ENCODE data around the gene GMNC.

Gene GMNC

GRCh38 chr3:190811775-190812480 lies 50.6 kb downstream of the GMNC start:
- Mint-ChIP-seq H3K4me1 (ENCODE audit: low read depth) (no peaks in the 10 kb centered on the region), H3K9me3 (no peaks in the 10 kb centered on the region), H3K27ac (no peak overlapping the region), H3K36me3 (ENCODE audit: low read depth) (no peaks in the 10 kb centered on the region), H3K27me3 (ENCODE audit: low read depth) (no peaks in the 10 kb centered on the region), H3K4me3 (no peak overlapping the region)

GRCh38 chr3:190810957-190811356 lies 51.5 kb downstream of the GMNC start:
- no peaks in the 10 kb centered on the region for H3K27me3 Mint-ChIP-seq (ENCODE audit: low read depth)
- no peaks in the 10 kb centered on the region for H3K9me3 Mint-ChIP-seq
- no peaks in the 10 kb centered on the region for H3K4me1 Mint-ChIP-seq (ENCODE audit: low read depth)
- H3K4me3 Mint-ChIP-seq = no peak overlapping the region
- no peaks in the 10 kb centered on the region for H3K36me3 Mint-ChIP-seq (ENCODE audit: low read depth)
- H3K27ac Mint-ChIP-seq = no peak overlapping the region

GRCh38 chr3:190809351-190809750 lies 53.1 kb downstream of the GMNC start:
- no peaks in the 10 kb centered on the region for H3K27me3 Mint-ChIP-seq (ENCODE audit: low read depth)
- H3K36me3 Mint-ChIP-seq (ENCODE audit: low read depth) = no peaks in the 10 kb centered on the region

GRCh38 chr3:190807719-190808375 lies 54.6 kb downstream of the GMNC start:
- Mint-ChIP-seq H3K27me3 (ENCODE audit: low read depth) (no peaks in the 10 kb centered on the region), H3K9me3 (no peaks in the 10 kb centered on the region), H3K4me1 (ENCODE audit: low read depth) (no peaks in the 10 kb centered on the region), H3K36me3 (ENCODE audit: low read depth) (no peaks in the 10 kb centered on the region), H3K27ac (no peak overlapping the region), H3K4me3 (no peak overlapping the region)

More at GRCh38 chr3:190809351-190809750, 53.1 kb downstream of the GMNC start:
- H3K27ac Mint-ChIP-seq = no peak overlapping the region
- H3K4me1 Mint-ChIP-seq (ENCODE audit: low read depth) = no peaks in the 10 kb centered on the region
- H3K4me3 Mint-ChIP-seq = no peak overlapping the region
- H3K9me3 Mint-ChIP-seq = no peaks in the 10 kb centered on the region

All from T-helper 1 cell treated with Interleukin-12 subunit alpha and Interleukin-12 subunit beta and Interleukin-4 antibody, amounts not matched to agents 30 μg/mL and 1 μg/mL, for 36 hours (primary cell).